ENCODE measurements around the gene BCHE.
"Not testable (repeated sequence)": the region's sequence is repeated elsewhere in the genome, so short reads cannot be mapped to it uniquely, and the experiment has no call there.

Gene BCHE

DNA sequence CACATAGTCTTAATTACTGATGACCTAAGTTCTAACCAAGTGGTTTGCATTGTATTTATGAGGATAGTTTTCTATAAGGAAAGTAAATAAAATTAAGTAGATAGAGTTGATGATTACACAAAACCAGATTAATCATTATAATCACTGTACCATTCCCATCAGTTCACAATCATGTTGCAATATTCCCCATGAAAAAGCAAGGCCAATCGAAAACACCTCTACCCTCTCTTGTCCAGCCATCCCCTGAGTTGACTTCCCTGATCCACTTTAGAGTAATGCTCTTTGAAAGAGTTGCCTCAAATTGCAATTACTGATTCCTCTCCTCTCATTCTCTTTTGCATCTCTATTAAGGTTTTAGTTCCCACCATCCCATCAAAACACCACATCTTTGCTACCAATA lies 21.0 kb downstream of the BCHE start:
- DNase-seq: no peak

DNA sequence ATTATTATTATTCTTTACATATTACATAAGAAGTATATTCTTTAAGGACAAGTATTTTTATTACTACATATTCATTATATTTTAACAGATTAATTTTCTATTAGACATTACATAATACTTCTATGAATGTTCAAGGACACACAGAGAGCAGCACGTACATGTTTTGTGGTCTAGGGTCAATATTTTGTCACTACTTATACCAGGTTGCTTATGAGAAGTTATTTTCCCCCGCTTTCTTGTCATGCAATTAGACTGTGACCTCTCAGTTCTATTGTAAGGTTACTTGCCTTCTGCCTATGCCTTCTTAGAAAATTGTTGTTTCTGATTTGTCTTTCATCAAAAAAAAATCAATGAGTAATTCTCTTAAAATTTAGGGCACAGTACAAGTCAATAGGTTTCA lies 21.5 kb downstream of the BCHE start:
- no peak for DNase-seq

DNA sequence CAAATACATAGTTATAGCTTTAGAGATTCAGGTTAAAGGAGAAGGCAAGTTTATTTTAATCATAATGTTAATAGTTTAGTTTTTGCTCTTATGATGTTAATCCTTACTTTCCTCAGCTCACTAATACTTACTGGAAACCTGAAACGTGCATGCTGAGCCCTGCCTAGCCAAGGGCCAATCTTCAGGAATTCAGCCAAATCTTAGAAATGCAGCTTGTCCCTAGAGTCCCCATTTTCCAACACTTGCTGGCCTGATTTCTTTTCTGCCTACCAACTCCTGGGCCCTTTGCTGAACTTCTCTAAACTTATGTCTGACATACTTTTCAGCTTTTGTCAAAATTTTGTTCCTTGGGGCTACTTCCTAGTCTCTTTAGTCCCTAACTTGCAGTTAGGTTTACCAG lies 22.8 kb downstream of the BCHE start:
- no peak for DNase-seq

DNA sequence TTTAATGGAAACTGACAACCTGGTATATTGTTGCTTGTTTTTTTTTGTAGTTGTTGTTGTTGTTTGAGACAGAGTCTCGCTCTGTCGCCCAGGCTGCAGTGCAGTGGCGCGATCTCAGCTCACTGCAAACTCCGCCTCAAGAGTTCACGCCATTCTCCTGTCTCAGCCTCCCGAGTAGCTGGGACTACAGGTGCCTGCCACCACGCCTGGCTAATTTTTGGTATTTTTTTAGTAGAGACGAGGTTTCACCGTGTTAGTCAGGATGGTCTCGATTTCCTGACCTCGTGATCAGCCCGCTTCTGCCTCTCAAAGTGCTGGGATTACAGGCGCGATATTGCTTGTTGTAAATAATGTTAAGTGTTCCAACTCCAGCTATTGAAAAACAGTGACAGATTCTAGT lies 29.3 kb downstream of the BCHE start:
- not testable (repeated sequence) for DNase-seq

DNA sequence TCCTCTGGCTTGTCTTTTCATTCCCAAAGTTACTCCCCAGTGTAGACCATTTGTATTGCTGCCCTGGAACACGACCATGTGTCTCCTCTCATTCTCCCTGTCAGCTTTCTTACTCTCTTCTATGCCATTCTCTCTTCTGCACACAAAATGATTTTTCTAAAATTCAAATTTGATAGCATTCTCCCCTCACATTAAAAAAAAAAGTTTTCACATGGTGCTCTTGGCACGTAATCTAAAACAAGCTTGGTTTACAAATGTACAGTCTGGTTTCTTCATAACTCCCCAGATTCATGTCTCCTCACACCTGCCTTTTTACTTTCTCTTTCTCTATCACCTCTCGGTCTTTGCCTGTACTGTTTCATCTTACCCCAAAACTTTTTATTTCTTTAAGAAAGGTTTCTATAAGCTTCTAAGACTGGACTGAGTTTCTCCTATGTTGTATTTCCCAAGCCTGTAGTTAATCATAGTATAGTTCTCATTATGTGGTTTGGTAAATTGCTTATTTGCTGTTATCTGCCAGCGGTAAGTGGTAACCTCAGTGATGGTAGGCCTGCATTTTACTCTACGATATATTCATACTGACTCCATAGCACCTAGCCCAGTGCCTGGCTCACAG lies 31.2 kb downstream of the BCHE start:
- DNase-seq: no peak

DNA sequence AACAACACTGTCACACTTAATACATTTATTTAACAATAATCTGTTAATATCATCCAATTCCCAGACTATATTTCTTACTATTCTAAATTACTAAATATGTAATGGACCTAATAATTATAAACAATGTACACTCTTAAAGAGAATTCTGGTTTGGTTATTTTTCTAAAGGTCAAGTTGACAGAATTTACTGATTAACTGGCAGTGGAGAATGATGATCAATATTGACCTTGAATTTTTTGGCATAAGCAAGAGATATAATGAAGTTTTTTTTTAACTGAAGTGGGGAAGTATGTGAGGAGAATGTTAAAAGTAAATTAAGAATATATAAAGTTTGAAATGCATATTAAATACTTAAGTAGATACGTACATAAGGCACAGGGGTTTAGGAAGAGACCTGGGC lies 33.8 kb downstream of the BCHE start:
- no peak for DNase-seq

DNA sequence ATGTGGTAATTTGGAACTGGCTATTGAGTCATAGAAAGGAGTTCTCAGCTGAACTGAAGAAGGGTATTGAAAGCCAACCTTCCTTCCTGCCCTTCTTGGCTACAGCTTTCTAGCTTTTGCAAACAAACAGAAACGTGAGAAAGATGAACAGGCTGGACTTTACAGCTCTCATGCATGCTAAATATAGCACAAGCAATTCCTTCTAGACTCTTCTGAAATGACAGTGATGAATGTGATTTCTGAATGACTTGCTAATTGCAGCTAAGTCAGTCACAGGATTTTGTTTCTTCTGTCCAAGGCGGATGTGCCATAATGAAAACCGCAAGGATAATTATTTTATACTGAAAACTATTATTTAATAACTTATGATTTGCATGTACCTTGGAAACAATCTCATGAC lies 36.3 kb downstream of the BCHE start:
- no peak for DNase-seq

DNA sequence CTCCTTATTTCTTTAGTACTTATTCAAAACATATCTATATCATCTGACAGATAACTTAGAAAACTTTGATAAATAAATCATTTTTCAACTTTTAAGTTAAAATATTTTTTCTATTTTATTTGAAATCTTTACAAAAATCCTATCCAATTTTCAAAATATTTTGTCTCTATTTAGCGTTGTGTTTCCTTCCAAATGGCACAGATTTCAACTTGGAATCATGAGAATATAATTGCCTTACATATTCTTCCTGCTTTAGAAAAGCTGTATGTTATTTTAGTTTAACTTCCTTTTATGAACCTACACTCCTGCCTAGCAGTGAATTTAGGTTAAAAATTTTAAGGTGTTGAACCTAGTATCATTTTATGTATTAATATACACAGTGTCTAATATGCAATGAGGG lies 38.2 kb downstream of the BCHE start:
- no peak for DNase-seq

DNA sequence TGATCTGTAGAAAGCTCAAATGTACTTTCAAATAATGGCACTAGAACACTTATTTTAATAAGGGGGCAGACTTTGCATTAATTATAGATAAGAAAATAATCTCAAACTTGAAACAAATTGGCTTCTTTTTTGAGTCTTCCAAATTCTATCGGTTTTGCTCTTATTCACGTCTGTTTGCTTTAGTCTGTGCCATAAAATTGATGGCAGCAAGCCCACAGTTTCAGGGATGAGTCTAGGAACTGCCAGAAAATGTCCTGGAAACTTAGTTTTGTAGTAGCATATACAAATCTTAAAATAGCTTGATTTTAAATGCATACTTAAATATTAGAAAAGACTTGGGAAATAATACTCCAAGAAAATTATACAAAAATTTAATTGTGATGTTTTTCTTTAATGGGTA lies 39.7 kb downstream of the BCHE start:
- no peak for DNase-seq

DNA sequence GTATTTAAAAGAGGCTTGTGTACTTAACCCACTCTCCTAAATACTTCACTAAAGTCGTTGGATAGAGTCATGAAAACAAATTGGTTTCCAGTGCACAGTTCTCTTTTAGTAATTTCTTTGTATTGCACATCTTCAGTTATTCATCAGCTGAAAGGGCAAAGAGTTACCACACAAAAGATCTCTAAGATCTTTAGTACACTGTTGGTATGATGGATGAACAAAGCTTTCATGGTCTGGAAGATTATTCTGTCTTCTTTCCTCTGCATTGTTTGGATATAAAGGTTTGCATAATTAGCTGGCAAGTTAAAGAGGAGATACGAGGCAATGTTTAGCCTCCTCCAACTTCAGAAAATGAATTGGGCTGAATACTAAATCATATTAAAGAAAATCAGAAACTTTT lies 40.5 kb downstream of the BCHE start:
- DNase-seq: no peak

DNA sequence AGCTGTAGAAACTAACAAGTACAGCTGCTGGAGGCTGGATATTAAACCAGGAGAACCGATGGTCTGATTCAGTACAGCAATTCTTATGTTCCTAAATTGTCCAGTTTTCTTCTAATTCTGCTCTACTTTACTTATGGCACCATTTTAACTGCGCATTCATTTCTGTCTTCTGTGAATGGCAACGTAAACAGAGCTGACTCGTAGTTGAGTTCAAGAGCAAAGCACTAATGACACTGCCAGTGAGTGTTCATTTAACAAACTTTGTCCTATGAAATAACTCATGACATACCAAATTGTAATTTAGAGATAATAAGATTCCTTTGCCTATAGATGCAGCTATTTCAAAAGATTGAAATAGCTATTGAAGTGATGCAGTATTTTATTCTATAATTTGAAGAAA lies 48.7 kb downstream of the BCHE start:
- DNase-seq: no peak

DNA sequence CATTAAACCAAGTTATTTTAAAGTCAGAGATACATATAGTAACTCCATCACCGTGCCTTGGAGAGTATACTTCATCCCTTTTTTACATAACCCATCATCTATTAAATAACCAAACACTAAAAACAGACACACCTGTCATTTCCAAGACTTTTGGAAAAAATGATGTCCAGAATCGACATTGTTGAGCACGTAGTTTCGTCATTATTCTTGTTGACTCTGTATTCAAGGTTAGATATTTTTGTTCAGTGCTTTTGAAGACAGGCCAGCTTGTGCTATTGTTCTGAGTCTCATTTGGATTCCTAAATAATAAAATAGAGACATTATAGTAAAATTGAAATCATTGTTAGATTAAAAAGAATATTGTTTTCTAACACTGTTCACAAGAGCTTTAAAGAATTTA lies 51.2 kb downstream of the BCHE start:
- DNase-seq: no peak

DNA sequence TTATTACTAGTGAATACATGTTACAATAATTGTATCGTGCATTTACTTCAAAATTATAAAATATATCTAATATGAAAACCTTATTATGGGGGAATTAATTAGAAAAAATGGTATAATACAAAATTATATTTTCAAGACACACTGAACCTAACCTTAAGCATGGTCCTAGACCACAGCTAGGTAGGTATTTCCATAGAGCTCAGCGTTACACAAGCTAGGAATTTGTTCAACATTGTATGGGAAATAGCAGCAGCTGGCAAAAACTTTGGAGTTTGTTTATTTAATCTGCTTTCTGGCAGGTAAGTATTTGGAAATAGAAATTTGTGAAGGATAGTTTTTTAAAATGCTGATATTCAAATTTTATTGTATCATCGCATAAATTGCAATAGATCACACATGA lies 52.9 kb downstream of the BCHE start:
- DNase-seq: no peak

DNA sequence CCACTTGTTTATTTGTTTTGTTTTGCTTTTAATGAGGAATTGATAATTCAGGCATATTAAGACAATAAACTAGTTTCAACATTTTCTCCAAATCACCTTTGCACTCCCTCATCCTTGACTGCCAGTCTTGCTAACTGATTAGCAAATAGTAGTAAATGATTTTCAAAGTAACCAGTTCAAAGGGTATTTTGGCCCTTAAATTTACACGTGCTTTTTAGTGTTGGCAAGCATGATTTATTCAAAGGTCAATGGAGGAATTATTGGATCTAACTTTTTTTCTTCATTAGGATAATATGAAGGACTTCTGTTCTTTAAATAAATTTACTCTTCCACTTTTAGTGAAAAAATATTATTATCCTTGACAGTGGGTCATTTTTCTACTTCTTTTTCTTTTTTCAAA lies 53.8 kb downstream of the BCHE start:
- no peak for DNase-seq

DNA sequence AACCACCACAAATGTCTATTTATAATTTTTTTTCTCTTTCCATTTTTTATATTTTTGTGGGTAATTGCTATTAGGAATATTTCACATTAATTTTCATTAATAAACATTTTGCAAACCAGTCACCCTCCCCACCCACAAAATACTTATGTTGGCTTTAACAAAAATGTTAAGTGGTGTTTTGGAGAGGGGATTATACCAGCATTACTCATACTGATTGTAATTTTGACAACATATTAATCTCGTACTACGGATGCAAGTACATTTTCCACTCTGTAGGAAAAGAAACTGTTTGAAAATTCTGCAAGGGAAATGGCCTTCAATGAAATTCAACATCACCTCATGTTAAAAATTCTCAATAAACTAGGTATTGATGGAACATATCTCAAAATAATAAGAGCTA lies 58.3 kb downstream of the BCHE start:
- no peak for DNase-seq

DNA sequence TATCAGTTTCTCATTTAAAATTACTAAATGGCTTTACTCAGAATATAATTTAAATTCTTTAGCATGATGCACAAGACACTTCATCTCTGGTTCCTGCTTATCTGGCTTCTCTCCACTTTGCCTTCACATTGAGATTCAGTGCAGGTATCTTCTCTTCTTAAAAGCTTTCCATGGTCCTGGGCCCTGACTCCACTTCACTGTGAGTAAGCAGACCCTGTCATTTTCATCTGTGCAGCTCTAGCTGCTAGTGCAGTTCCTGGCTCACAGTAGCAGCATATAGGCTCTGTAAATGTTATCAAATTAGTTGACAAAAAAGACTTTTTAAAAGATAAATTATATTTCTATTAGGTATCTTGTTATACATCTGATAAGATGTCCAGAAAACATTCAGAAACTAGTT lies 58.8 kb downstream of the BCHE start:
- DNase-seq: no peak

DNA sequence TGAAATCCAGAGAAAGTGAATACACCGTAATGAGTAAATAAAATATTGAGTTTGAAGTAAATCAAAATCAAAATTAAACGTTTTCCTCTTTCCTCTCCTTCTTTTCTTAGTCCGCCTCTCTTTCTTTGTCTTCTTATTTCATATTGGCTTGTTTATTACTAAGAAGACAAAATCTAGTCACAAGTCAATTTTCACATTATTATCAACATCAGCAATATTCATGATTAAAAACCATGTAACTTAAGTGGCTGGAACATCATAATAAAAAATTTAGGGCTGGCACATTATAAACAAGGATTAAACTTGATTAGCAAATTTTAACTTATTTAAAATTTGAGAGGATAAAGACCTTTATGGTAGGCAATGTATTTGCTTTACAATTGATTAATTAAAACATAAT lies 61.4 kb downstream of the BCHE start:
- DNase-seq: no peak

DNA sequence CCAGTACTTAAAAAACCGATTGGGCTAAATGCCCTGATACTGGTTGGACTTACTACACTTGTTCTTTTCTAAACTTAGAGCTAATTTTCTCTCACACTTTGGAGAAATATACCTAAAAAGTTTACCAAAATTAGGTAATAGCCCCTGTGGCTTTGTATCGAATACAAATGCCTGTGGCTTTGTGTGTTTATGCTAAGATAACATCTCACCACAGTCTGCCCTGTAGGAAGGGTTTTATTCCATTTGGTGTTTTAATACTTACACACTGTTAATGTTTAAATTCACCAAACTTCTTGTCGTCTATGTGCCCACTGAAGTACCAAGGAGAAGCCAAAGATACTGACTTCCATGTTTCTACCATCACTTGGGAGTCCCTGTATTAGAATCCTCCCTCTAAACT lies 66.4 kb downstream of the BCHE start:
- no peak for DNase-seq

DNA sequence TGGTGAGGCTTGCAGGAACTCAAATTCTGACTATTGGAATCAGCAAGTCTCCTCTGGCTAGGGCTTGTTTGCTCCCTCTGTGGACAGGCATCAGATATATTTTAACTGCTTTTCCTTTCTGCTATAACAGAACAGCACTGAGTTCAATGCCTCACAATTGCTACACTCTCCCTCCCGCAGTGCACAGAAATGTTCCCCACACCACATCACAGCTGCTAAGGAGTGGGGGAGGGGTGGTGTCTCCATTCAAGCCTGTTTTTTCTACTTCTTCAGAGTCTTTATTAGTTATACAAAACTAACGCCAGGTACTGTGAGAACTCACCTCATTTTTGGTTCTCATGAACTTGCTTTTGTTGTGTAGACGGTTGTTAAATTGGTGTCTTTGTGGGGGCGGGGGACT lies 68.5 kb downstream of the BCHE start:
- DNase-seq: no peak

DNA sequence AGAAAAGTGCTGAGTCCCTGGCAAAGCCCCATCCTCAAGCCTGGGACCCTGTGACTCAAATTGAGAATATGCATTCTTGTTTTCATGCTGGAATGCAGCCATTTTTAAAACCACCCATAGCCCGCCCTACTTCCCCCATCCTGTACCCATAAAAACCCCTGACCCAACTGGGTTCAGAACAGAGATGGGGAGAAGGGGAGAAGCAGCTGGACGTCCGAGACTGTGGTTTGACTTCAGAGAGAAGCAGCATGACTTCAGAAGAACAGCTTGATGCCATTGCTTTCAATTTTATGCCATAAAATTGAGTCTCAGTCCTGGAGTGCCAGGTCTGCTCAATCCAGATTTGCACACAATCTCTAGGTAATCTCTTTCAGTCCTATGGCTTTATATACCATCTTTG lies 78.2 kb downstream of the BCHE start:
- no peak for DNase-seq

DNA sequence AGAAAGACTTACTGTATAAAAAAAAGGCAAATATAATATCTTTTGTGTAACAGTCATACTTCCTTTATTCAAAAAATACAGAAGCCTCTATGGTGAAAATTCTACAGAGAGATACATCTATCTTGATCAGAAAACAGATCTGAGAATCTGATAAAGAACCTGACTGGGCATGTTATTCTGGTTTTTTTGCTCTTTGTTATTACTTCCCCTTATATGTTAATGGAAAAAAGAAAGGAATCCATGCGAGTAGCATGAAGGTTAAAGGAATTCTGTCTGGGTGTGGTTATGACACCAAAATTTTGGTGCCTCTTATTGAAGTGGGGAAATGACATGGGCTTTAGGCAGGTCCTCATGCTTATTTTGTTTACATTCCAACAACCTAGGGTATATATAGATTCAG lies 81.7 kb downstream of the BCHE start:
- DNase-seq: no peak

DNA sequence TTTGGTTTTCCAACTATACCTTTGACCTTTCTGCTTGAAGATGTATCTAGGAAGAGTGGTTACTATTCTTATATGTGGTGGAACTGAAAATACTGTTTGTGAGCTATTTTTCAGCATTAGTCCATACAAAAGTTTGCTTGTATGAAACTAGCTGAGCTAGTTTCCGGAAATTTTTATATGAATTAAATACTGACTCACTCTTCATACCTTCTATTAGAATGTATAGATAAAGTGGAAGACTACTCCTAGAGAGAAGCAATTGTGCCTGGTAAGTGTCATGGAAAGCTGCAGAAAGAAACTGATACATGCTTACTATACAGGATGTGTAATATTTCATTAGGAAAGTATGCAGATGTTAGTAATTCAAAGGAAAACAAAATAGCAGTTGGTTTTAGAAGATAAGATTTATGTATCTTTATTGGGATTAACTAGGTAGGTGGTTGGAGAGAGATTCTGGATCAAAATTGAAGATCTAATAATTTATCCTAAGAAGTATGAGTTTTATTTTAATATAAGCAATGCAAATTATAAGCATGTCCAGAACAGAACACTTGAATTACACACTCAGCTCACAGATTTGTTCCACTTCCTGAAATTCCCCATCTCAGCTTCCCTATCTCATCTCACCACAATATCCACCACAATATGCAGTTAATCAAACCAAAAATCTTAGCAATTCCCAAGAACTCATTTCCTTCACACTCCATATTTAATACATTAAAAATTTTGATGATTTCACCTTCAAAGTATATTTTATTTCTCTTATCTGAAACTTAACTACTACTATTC lies 82.8 kb downstream of the BCHE start:
- no peak for DNase-seq

DNA sequence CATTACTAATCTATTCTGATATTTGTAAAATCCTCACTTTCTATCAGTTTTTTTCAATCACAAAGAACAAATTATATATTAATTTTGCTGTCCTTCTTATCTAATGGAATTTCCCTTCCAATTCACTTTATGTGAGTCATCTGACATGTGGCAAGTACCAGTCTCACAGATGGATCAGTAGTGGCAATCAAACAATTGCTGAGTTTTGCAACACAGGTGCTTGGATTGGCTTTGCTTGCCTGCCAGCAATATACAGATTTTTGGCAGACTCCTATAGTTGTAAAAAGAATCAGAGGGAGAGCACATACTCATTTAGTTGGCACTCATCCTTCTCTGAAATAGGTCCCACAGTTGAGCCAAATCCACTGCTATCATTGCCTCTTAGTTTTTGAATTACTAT lies 83.7 kb downstream of the BCHE start:
- no peak for DNase-seq

DNA sequence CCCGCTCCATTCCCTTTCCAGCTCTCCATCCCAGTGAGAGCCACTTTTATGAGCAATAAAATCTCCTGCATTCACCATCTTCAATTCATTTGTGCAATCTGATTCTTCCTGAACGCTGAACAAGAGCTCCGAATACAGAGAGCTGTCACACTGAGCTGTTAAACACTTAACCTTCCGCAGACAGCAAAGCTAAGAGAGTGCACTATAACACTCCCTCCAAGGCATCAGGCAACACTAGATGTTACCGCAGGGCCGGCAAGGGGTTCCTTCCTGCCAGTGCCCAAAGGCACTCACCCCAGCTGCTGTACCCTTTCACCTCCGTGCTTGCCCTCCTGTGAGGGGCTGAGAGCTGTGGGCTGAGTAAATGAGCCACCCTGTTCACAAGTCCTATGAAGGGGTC lies 85.6 kb downstream of the BCHE start:
- DNase-seq: no peak

DNA sequence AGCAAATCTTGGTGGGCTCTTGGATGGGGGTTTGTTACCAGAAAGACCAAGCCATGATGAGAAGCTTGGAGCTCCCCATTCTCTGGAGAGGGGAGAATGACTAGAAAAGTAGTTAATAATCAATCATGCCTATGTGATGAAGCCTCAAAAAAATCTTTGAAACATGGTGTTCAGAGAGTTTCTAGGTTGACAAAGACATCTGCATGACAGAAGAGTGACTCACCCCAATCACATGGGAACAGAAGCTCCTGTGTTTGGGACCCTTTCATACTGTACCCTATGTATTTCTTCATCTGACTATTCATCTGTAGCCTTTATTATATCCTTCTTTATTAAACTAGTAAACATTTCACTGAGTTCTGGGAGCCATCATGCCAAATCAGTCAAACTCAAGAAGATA lies 87.4 kb downstream of the BCHE start:
- no peak for DNase-seq

All from SIG-M5 (cell line).